Breast epithelium (tissue), 4 donors: ENCODE measurements around the gene CTNND2. TPM values are rescaled to one million over a fixed set of nuclear protein-coding genes. Genes with fewer than 3 reads are reported as not detected.

Source experiments
- DNase-seq, 2 donors: peaks; one replicate each; pipeline ENCODE4 v3.0.0-alpha.2; 2019; ENCODE audit warnings: low spot score in 2 of 2
- H3K27ac ChIP-seq, 2 donors: fragments of 200-600 bp; sonication (generic) in 1 of 2; one replicate each; pipeline ENCODE4 v1.5.1; 2016 to 2019; ENCODE audit warnings: mild to moderate bottlenecking in 1 of 2
- H3K27me3 ChIP-seq, 2 donors: fragments of 200-600 bp; sonication (generic) in 1 of 2; one replicate each; pipeline versions ENCODE4 v1.5.1 to v1.6.0; 2017 to 2019; ENCODE audit warnings: control low read depth in 1 of 2, mild to moderate bottlenecking in 1 of 2
- H3K36me3 ChIP-seq: fragments of 200-600 bp; one replicate; pipeline ENCODE4 v1.5.1; 2019
- H3K4me1 ChIP-seq, 2 donors: fragments of 200-600 bp; sonication (generic); one replicate each; pipeline ENCODE4 v1.5.1; 2016 to 2019; ENCODE audit warnings: control low read depth in 1 of 2
- H3K4me3 ChIP-seq, 3 donors: fragments of 200-600 bp; sonication (generic); 1 replicate in 2 of 3; 2 replicates in 1 of 3; pipeline ENCODE4 v1.5.1; 2016 to 2019; ENCODE audit warnings: mild to moderate bottlenecking in 3 of 3, moderate library complexity in 2 of 3
- H3K9me3 ChIP-seq, 2 donors: fragments of 200-600 bp; sonication (generic) in 1 of 2; one replicate each; pipeline ENCODE4 v1.5.1; 2016 to 2019; ENCODE audit warnings: control low read depth in 1 of 2
- CTCF ChIP-seq, 3 donors: fragments of 450-650 bp; IDR thresholded peaks; one replicate each; pipeline ENCODE4 v1.5.1; 2016 to 2017; ENCODE audit warnings: antibody characterized with exemption in 3 of 3, mild to moderate bottlenecking in 3 of 3, moderate library complexity in 3 of 3
- POLR2A ChIP-seq: fragments of 450-650 bp; IDR thresholded peaks from one replicate; pipeline ENCODE4 v1.6.1; 2016; ENCODE audit warnings: antibody characterized with exemption, mild to moderate bottlenecking, moderate library complexity
- POLR2AphosphoS5 ChIP-seq, 3 donors: sonication (generic); formaldehyde crosslinking; IDR thresholded peaks; one replicate each; pipeline ENCODE4 v1.6.1; 2017; ENCODE audit warnings: antibody characterized with exemption in 3 of 3
- intact Hi-C: fragments of 100-400 bp; cut with DNase I; formaldehyde crosslinking; loops from one replicate; pipeline ENCODE4 v1.15.1; 2023; ENCODE audit warnings: low total_unique reads
- total RNA-seq, 3 donors: library from RNA; depleted of rRNA; stranded (reverse); fragments of >200 nt; gene quantifications; one replicate each; pipeline ENCODE4 v1.1.0, GENCODE V29; 2016

The CTNND2 gene
- total RNA-seq, 3 donors from 2014 or later: 3.3 to 6.0 TPM; not detected in 1

GRCh38 chr5:11791792-11792191, 112.5 kb downstream of the CTNND2 start:
- Histone ChIP-seq H3K9me3 (no peaks in the 10 kb centered on the region), H3K4me1 (no peaks in the 10 kb centered on the region), H3K27me3 (no peaks in the 10 kb centered on the region), H3K27ac (no peak overlapping the region), H3K4me3 (no peak overlapping the region), H3K36me3 (no peaks in the 10 kb centered on the region)
- DNase-seq: peak in 1 of 2 donors; percentile 31
- TF ChIP-seq CTCF (IDR thresholded peaks at IDR 0.05) (no peak), POLR2A (no peak), POLR2AphosphoS5 (IDR thresholded peaks at IDR 0.05) (no peak)
- intact Hi-C loops: no loop called here

- H3K4me1 ChIP-seq: no peaks in the 10 kb centered on the region
- no peak overlapping the region for H3K4me3 ChIP-seq
- H3K9me3 ChIP-seq: no peaks in the 10 kb centered on the region
- no peak for DNase-seq
- H3K36me3 ChIP-seq: no peaks in the 10 kb centered on the region
- no peaks in the 10 kb centered on the region for H3K27me3 ChIP-seq
- intact Hi-C loops: no loop called here
- no peak for TF ChIP-seq POLR2A
- no peak for TF ChIP-seq POLR2AphosphoS5 (IDR thresholded peaks at IDR 0.05)
- TF ChIP-seq CTCF (IDR thresholded peaks at IDR 0.05): no peak
- no peak overlapping the region for H3K27ac ChIP-seq
Measured at GRCh38 chr5:11790201-11790600, 114.0 kb downstream of the CTNND2 start.

- Histone ChIP-seq H3K27ac (no peak overlapping the region), H3K27me3 (no peaks in the 10 kb centered on the region), H3K36me3 (no peaks in the 10 kb centered on the region), H3K4me3 (no peak overlapping the region), H3K9me3 (no peaks in the 10 kb centered on the region), H3K4me1 (no peaks in the 10 kb centered on the region)
- DNase-seq: no peak
- intact Hi-C loops: no loop called here
- TF ChIP-seq POLR2AphosphoS5 (IDR thresholded peaks at IDR 0.05): no peak
- no peak for TF ChIP-seq POLR2A
- TF ChIP-seq CTCF (IDR thresholded peaks at IDR 0.05): no peak
Measured at GRCh38 chr5:11785771-11786352, 118.4 kb downstream of the CTNND2 start.

GRCh38 chr5:11780641-11781345, 123.5 kb downstream of the CTNND2 start:
- H3K4me3 ChIP-seq: no peak overlapping the region
- TF ChIP-seq CTCF (IDR thresholded peaks at IDR 0.05): no peak
- no peak for TF ChIP-seq POLR2A
- no peak for TF ChIP-seq POLR2AphosphoS5 (IDR thresholded peaks at IDR 0.05)
- no peaks in the 10 kb centered on the region for H3K36me3 ChIP-seq
- no peak overlapping the region for H3K27ac ChIP-seq
- no peaks in the 10 kb centered on the region for H3K4me1 ChIP-seq
- intact Hi-C loops: no loop called here
- no peaks in the 10 kb centered on the region for H3K9me3 ChIP-seq
- H3K27me3 ChIP-seq: no peaks in the 10 kb centered on the region
- DNase-seq: no peak

- intact Hi-C loops: no loop called here
- Histone ChIP-seq H3K4me1 (no peaks in the 10 kb centered on the region), H3K36me3 (no peaks in the 10 kb centered on the region), H3K27me3 (no peaks in the 10 kb centered on the region), H3K27ac (no peak overlapping the region), H3K4me3 (no peak overlapping the region), H3K9me3 (no peaks in the 10 kb centered on the region)
- no peak for DNase-seq
- TF ChIP-seq POLR2A: no peak
- TF ChIP-seq POLR2AphosphoS5 (IDR thresholded peaks at IDR 0.05): no peak
Measured at GRCh38 chr5:11777096-11777495, 127.2 kb downstream of the CTNND2 start.
